Liver (tissue), 9 donors: ENCODE results near the gene MAN1C1. TPM values are rescaled to one million over a fixed set of nuclear protein-coding genes. Genes with fewer than 3 reads are reported as not detected.
A peak's percentile ranks its signal among the peaks of the same experiment; 100 is the strongest.

Source experiments
- DNase-seq: peaks from one replicate; pipeline ENCODE4 v3.0.0-alpha.2; 2017; ENCODE audit warnings: low spot score
- H3K27ac ChIP-seq, 2 donors: one replicate each; pipeline ENCODE4 v1.7.0; 2013; ENCODE audit warnings: inconsistent platforms in 2 of 2, low read length in 2 of 2, control low read depth in 1 of 2, low read depth in 1 of 2, mild to moderate bottlenecking in 1 of 2
- H3K27me3 ChIP-seq, 4 donors: one replicate each; pipeline versions ENCODE4 v1.6.1 to v1.7.0; 2013; ENCODE audit warnings: low read length in 3 of 4, inconsistent platforms in 1 of 4, mild to moderate bottlenecking in 1 of 4, moderate library complexity in 1 of 4; ENCODE audit not compliant: control insufficient read depth in 4 of 4, insufficient read depth in 4 of 4
- H3K36me3 ChIP-seq, 4 donors: one replicate each; pipeline versions ENCODE4 v1.6.1 to v1.7.0; 2013; ENCODE audit warnings: low read length in 3 of 4, mild to moderate bottlenecking in 3 of 4, low read depth in 1 of 4, moderate library complexity in 1 of 4; ENCODE audit not compliant: control insufficient read depth in 4 of 4, insufficient read depth in 3 of 4
- H3K4me1 ChIP-seq, 4 donors: one replicate each; pipeline versions ENCODE4 v1.6.1 to v1.7.0; 2013; ENCODE audit warnings: low read length in 3 of 4, mild to moderate bottlenecking in 3 of 4, moderate library complexity in 1 of 4; ENCODE audit not compliant: control insufficient read depth in 4 of 4, insufficient read depth in 4 of 4
- H3K4me3 ChIP-seq, 3 donors: one replicate each; pipeline versions ENCODE4 v1.6.1 to v1.7.0; 2013; ENCODE audit warnings: low read length in 3 of 3, control low read depth in 1 of 3, low read depth in 1 of 3, mild to moderate bottlenecking in 1 of 3
- H3K9ac ChIP-seq, 2 donors: one replicate each; pipeline ENCODE4 v1.7.0; 2013; ENCODE audit warnings: low read length in 2 of 2, mild to moderate bottlenecking in 2 of 2, moderate library complexity in 2 of 2, control low read depth in 1 of 2, low read depth in 1 of 2
- H3K9me3 ChIP-seq, 4 donors: one replicate each; pipeline versions ENCODE4 v1.6.1 to v1.7.0; 2013; ENCODE audit warnings: low read length in 3 of 4; ENCODE audit not compliant: control insufficient read depth in 4 of 4
- EGR1 ChIP-seq, 2 donors: IDR thresholded peaks; 2 replicates each; pipeline ENCODE4 v1.6.1; 2016 to 2018; ENCODE audit warnings: antibody characterized with exemption in 2 of 2, low read depth in 2 of 2
- FOXA1 ChIP-seq: IDR thresholded peaks from 2 replicates; pipeline ENCODE4 v1.6.1; 2016; ENCODE audit warnings: antibody characterized with exemption
- FOXA2 ChIP-seq: IDR thresholded peaks from 2 replicates; pipeline ENCODE4 v1.6.1; 2016; ENCODE audit warnings: antibody characterized with exemption
- GABPA ChIP-seq, 2 donors: IDR thresholded peaks in 1 of 2; conservative IDR thresholded peaks in 1 of 2; 2 replicates each; pipeline ENCODE4 v1.6.1; 2016; ENCODE audit warnings: antibody characterized with exemption in 2 of 2, mild to moderate bottlenecking in 1 of 2, moderate library complexity in 1 of 2
- HNF4A ChIP-seq, 2 donors: conservative IDR thresholded peaks; 2 replicates each; pipeline ENCODE4 v1.6.1; 2016; ENCODE audit warnings: antibody characterized with exemption in 2 of 2, mild to moderate bottlenecking in 2 of 2
- HNF4G ChIP-seq: IDR thresholded peaks from 2 replicates; pipeline ENCODE4 v1.6.1; 2016; ENCODE audit warnings: antibody characterized with exemption
- JUND ChIP-seq, 2 donors: IDR thresholded peaks; 2 replicates each; pipeline ENCODE4 v1.6.1; 2016; ENCODE audit warnings: antibody characterized with exemption in 2 of 2
- NR2F2 ChIP-seq: IDR thresholded peaks from 2 replicates; pipeline ENCODE4 v1.6.1; 2016; ENCODE audit warnings: antibody characterized with exemption
- RAD21 ChIP-seq, 2 donors: IDR thresholded peaks; 2 replicates each; pipeline ENCODE4 v1.6.1; 2016; ENCODE audit warnings: antibody characterized with exemption in 2 of 2, mild to moderate bottlenecking in 2 of 2
- RXRA ChIP-seq, 2 donors: IDR thresholded peaks; 2 replicates each; pipeline ENCODE4 v1.6.1; 2017 to 2018; ENCODE audit warnings: antibody characterized with exemption in 2 of 2, mild to moderate bottlenecking in 1 of 2
- SP1 ChIP-seq: IDR thresholded peaks from 2 replicates; pipeline ENCODE4 v1.6.1; 2018; ENCODE audit warnings: antibody characterized with exemption, mild to moderate bottlenecking
- TAF1 ChIP-seq: conservative IDR thresholded peaks from 2 replicates; pipeline ENCODE4 v1.6.1; 2016; ENCODE audit warnings: antibody characterized with exemption, mild to moderate bottlenecking
- YY1 ChIP-seq: IDR thresholded peaks from 2 replicates; pipeline ENCODE4 v1.6.1; 2016; ENCODE audit warnings: antibody characterized with exemption, mild to moderate bottlenecking
- WGBS: extraction: QIAGEN DNeasy Blood & Tissue Kit; methylation state at CpG from one replicate; pipeline ENCODE4 v1.1.7; 2013; 5-methylcytosine and 5-hydroxymethylcytosine counted together
- polyA plus RNA-seq, 2 donors: library from polyadenylated mRNA; stranded (reverse) in 1 of 2; unstranded in 1 of 2; fragments of 200-250 nt in 1 of 2; fragments of >200 nt in 1 of 2; fragmentation: Nextera tagmentation in 1 of 2; extraction: Ambion mirVana in 1 of 2; gene quantifications; one replicate each; pipeline versions ENCODE4 v1.2.1 to v1.2.3, GENCODE V29; 2013 to 2015
- total RNA-seq, 2 donors: library from RNA; depleted of rRNA; stranded (reverse); fragments of >200 nt; gene quantifications; one replicate each; pipeline ENCODE4 v1.2.3, GENCODE V29; 2014
- TF ChIP-seq, protein P1 (sequence below): IDR thresholded peaks from 2 replicates; pipeline ENCODE4 v1.6.1; 2016; ENCODE audit warnings: antibody characterized with exemption
- TF ChIP-seq, protein P2 (sequence below): IDR thresholded peaks from 2 replicates; pipeline ENCODE4 v1.6.1; 2016; ENCODE audit warnings: antibody characterized with exemption, mild to moderate bottlenecking
- TF ChIP-seq, protein P3 (sequence below): fragments of 150-350 bp; IDR thresholded peaks from 2 replicates; pipeline ENCODE4 v1.5.1; 2017; ENCODE audit warnings: improper control_type of control experiment, low read depth, low read length; ENCODE audit not compliant: missing input control
- TF ChIP-seq, protein P4 (sequence below): IDR thresholded peaks from 2 replicates; pipeline ENCODE4 v1.6.1; 2016; ENCODE audit warnings: antibody characterized with exemption
- donor health status: healthy.
- donor health status: healthy.
- donor health status: healthy.
- donor health status: healthy.
- donor health status: healthy.

Gene MAN1C1
- total and polyA plus RNA-seq, 4 donors: 6.3 to 16.0 (median 8.1) TPM

GRCh38 chr1:25650289-25650576 lies 33.6 kb downstream of the MAN1C1 start:
- TF ChIP-seq, protein P1, sequence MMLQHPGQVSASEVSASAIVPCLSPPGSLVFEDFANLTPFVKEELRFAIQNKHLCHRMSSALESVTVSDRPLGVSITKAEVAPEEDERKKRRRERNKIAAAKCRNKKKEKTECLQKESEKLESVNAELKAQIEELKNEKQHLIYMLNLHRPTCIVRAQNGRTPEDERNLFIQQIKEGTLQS: no peak
- TF ChIP-seq RAD21 (IDR thresholded peaks at IDR 0.05) (peak in 1 of 2 donors; percentile 29), TAF1 (no peak), HNF4G (no peak), FOXA2 (no peak), YY1 (no peak), SP1 (peak; percentile 55), JUND (IDR thresholded peaks at IDR 0.05) (no peak), EGR1 (IDR thresholded peaks at IDR 0.05; ENCODE audit: low read depth in 2 of 2) (no peak), RXRA (IDR thresholded peaks at IDR 0.05) (peak; percentile 45 to 61), HNF4A (conservative IDR thresholded peaks at IDR 0.05) (peak in 1 of 2 donors; percentile 23), FOXA1 (no peak)
- TF ChIP-seq, protein P2, sequence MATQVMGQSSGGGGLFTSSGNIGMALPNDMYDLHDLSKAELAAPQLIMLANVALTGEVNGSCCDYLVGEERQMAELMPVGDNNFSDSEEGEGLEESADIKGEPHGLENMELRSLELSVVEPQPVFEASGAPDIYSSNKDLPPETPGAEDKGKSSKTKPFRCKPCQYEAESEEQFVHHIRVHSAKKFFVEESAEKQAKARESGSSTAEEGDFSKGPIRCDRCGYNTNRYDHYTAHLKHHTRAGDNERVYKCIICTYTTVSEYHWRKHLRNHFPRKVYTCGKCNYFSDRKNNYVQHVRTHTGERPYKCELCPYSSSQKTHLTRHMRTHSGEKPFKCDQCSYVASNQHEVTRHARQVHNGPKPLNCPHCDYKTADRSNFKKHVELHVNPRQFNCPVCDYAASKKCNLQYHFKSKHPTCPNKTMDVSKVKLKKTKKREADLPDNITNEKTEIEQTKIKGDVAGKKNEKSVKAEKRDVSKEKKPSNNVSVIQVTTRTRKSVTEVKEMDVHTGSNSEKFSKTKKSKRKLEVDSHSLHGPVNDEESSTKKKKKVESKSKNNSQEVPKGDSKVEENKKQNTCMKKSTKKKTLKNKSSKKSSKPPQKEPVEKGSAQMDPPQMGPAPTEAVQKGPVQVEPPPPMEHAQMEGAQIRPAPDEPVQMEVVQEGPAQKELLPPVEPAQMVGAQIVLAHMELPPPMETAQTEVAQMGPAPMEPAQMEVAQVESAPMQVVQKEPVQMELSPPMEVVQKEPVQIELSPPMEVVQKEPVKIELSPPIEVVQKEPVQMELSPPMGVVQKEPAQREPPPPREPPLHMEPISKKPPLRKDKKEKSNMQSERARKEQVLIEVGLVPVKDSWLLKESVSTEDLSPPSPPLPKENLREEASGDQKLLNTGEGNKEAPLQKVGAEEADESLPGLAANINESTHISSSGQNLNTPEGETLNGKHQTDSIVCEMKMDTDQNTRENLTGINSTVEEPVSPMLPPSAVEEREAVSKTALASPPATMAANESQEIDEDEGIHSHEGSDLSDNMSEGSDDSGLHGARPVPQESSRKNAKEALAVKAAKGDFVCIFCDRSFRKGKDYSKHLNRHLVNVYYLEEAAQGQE: no peak
- TF ChIP-seq, protein P3, sequence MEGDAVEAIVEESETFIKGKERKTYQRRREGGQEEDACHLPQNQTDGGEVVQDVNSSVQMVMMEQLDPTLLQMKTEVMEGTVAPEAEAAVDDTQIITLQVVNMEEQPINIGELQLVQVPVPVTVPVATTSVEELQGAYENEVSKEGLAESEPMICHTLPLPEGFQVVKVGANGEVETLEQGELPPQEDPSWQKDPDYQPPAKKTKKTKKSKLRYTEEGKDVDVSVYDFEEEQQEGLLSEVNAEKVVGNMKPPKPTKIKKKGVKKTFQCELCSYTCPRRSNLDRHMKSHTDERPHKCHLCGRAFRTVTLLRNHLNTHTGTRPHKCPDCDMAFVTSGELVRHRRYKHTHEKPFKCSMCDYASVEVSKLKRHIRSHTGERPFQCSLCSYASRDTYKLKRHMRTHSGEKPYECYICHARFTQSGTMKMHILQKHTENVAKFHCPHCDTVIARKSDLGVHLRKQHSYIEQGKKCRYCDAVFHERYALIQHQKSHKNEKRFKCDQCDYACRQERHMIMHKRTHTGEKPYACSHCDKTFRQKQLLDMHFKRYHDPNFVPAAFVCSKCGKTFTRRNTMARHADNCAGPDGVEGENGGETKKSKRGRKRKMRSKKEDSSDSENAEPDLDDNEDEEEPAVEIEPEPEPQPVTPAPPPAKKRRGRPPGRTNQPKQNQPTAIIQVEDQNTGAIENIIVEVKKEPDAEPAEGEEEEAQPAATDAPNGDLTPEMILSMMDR: no peak
- Histone ChIP-seq H3K9me3 (no peaks in the 10 kb centered on the region), H3K4me3 (no peak overlapping the region), H3K4me1 (peaks cover 2 to 11% (median 6%) of the 10 kb centered on the region in 4 donors), H3K27ac (no peak overlapping the region), H3K27me3 (no peaks in the 10 kb centered on the region), H3K36me3 (no peaks in the 10 kb centered on the region), H3K9ac (no peak overlapping the region)
- WGBS: 48% methylated on average over 5 of the region's 5 CpGs
- DNase-seq: no peak

GRCh38 chr1:25651036-25651640 lies 34.5 kb downstream of the MAN1C1 start:
- Histone ChIP-seq H3K9me3 (no peaks in the 10 kb centered on the region), H3K4me1 (peaks cover 2 to 11% (median 6%) of the 10 kb centered on the region in 4 donors), H3K36me3 (no peaks in the 10 kb centered on the region), H3K27me3 (no peaks in the 10 kb centered on the region), H3K4me3 (no peak overlapping the region), H3K27ac (no peak overlapping the region), H3K9ac (no peak overlapping the region)
- DNase-seq: no peak
- WGBS: 90% methylated on average over 8 of the region's 8 CpGs
- TF ChIP-seq, protein P4, sequence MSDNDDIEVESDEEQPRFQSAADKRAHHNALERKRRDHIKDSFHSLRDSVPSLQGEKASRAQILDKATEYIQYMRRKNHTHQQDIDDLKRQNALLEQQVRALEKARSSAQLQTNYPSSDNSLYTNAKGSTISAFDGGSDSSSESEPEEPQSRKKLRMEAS: no peak
- TF ChIP-seq, protein P2: no peak
- TF ChIP-seq GABPA (IDR thresholded peaks at IDR 0.05 in 1 of 2, conservative IDR thresholded peaks at IDR 0.05 in 1 of 2) (no peak), TAF1 (no peak), NR2F2 (no peak)
- TF ChIP-seq, protein P3: no peak
- TF ChIP-seq, protein P1: no peak
